Endometrial microvascular endothelial cells (primary cell): ENCODE measurements around the gene ZSWIM4. TPM values are rescaled to one million over a fixed set of nuclear protein-coding genes. Genes with fewer than 3 reads are reported as not detected.

Source experiments
- in situ Hi-C: cut with HindIII; loops from 2 replicates; pipeline ENCODE4 v1.10.0; 2017; ENCODE audit warnings: low sequenced_read_pairs, low pct_unique_long_range_greater_than_20kb; ENCODE audit errors: inconsistent ontology term
- total RNA-seq: library from RNA; depleted of rRNA; stranded (reverse); fragments of >200 nt; gene quantifications from one replicate; pipeline ENCODE4 v1.2.3, GENCODE V29; 2015; ENCODE audit errors: inconsistent ontology term

The ZSWIM4 gene
- total RNA-seq, 1 donor from 2014 or later, result 5.5 TPM

DNA sequence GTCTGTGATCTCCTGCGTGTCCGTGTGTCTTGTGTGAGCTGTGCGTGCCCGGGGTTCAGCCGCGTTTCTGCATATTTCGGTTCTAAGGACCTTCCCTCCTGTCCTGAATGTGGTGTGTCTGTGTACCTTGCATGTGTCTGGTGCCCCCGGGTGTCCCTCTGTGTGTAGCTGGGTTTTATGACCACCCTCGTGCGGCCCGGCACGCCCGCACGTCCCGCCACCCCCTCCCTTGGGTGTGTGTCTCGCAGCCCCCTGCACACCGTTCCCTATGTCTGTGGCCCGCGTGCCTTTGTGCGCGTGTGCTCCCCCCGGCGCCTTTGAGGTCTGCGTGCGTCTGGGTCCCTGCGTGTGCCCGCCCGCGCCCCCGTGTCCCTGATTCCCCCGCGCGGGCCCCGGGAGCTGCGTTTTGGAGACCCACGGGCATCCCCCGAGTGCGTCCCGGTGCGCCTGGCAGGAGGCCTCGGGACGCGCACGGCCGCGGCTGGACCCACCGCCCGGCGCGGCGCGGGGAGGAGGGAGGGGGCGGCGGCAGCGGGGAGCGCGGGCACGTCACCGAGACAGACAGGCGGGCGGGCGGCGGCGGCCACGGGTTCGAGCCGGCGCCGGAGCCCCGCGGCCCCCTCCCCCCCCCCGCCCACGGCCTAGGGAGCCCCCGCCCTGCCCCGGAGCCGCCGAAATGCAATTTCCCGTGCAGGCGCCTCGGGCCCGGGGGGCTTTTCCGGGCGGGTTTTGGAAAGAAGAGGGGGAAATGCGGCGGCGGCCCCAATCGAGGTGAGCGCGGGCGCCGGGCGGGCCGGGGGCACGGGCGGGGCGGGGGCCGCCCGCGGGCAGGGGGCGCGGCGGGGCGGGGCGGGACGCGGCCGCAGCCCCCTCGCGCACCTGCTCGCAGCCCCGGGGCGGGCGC is 69.7 kb downstream of the ZSWIM4 start:
- in situ Hi-C loops, result no loop called here

DNA sequence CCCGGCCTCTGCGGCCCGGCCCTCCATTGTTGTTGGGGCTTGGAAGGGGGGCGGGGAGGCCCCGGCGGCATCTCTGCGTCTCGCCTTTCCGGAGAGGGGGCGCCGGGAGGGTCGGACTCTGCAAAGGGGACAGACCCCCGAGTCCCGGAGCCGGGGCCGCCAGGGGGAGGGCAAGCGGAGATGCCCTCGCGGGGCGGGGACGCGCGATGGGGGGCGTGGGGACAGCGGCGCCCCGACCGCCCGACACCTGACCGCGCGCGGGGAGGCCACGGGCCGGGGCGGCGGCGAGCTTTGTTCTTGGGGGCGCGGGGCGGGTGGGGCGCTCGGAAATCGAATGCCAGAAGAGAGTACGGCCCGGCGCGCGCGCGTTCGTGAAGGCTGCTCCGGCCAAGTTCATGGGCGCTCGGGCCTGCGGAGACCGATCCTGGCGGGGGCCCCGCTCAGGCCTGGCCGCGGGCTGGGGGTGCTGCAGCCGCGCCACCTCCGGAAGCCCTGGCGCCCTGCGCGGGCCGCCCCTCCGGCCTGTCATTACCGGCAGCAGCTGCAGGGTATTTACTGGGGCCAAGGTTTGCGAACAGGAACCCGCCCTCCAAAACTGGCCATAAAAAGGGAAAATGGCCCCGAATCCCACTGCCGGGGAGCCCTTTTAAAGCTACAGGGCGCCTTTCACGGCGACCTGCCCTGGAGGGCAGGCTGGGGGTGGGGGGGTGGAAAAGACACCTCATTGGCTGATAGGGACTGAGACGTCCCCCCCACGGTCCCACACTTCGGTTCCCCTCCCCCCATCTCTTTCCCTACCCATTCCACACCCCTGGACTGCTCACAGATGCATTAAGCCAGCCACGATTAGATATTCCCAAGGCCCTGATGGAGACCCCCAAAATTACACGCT is 70.6 kb downstream of the ZSWIM4 start:
- in situ Hi-C loops, result no loop called here

DNA sequence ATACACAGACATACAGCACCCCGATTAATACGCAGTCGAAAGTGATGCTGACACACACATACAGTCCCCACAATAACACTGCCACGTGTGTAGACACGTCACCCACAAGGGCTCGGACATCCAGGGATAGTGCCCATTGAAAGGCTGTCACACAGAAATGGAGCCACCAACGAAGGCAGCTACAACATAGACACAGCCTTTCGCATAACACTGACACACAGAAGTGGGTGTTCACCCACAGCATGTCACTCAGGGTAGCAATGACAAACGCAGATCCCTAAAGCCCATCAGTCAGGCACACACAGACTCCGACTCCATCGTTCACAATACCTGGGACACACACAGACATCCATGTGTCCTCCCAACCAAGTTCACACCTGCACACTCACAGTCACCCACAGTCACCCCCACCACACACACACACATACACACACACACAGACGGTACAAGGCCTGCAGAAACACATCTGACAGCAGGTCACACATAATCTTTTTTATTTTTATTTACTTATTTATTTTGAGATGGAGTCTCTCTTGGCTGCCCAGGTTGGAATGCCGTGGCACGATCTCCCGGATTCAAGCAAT is 71.3 kb downstream of the ZSWIM4 start:
- in situ Hi-C loops, result no loop called here

DNA sequence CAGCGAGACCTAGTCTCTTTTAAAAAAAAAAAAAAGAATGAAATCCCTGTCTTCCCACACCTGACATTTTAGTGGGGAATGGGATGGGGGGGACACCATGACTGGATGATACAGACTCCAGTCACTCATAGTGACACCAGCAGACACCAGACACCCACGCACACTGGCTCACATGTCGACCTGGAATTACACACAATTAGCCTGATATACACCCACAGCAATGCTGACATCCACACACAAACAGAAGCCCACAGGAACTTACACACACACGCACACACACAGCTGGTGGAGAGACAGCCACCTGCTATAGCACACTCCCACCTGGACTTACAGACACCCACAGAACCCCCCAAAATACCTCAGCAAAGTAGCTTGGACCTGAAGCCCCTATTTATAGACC is 73.4 kb downstream of the ZSWIM4 start:
- in situ Hi-C loops, result no loop called here

DNA sequence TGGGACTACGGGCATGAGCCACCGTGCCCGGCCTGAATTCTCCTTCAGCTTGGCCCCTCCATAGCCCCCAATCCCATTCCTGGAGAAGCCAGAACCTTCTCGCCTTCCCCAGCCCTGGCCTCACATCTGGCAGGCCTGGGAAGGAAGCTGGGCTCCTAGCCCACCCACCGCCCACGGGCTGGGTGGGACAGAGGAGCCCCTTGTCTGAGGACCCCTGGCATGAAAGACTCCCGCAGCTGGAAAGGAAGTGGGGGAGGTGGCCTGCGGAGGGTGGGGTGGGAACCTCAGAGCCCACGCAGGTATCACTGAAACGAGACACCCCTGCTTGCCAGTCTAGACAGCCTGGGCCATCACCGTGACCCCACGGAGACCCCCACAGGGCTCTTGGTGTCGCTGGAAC is 74.0 kb downstream of the ZSWIM4 start:
- in situ Hi-C loops, result no loop called here

DNA sequence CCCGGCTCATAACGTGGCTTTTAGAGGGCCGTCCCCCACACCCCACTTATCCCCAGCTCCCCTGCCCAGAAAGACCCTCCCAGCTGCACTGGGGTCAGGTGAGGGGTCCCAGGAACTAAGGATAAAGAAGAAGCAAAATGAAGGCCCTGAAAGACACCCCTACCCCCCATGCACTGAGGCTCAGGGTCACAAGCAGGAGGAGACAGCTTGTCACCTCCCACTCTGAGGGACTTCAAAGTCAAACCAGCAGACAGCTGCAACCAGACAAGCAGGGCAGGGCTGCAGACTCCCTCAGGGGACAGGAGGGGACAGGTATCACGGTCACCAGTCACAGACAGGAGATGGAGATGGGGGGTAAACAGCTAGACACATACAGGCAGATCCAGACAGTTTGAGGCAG is 75.6 kb downstream of the ZSWIM4 start:
- in situ Hi-C loops, result no loop called here

DNA sequence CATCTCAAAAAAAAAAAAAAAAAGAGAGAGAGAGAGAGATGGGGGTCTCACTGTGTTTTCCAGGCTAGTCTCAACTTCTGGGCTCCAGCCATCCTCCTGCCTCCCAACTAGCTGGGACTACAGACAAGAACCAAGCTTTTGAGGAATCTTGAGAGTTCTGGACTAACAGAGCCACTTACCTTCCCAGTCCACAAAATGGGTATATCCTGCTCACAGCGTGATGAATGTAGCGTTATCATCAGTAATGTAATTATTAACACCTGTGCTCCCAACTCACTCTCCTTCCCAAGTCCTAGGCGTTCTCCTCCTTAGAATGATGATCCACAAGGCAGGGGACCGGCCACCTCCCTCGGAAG is 77.1 kb downstream of the ZSWIM4 start:
- in situ Hi-C loops, result no loop called here

DNA sequence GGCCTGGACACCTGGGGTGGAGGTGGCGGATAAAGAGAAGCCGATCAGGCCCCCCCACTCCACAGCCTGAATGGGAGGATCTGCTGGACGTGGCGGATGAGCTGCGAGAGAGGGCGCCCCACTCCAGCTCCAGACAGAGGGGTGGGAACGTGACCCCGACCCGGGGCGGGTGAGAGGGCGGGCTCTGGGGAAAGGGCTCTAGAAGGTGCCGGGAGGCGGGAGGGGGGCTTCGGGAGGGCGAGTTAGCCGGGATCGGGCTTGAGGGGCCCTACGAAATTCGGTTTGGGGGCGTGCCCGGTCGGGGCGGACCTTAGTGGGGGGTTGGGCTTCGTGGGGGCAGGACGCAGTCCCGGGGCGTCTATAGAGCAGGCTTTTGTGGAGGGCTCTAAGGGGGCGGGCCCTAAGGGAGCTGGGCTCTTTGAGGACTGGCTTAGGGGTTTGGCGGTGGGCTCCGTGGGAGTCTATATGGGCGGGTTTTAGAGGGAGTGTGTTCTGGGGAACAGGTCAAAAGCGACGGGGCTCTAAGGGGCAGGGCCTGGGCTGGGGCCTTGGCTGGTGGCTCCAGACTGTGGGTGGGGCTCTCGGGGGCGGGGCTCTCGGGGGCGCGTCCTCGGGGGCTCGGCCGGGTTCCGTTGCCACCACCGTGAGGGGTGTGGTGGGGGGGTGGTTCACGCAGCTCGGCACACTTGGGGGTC is 77.6 kb downstream of the ZSWIM4 start:
- in situ Hi-C loops, result no loop called here

DNA sequence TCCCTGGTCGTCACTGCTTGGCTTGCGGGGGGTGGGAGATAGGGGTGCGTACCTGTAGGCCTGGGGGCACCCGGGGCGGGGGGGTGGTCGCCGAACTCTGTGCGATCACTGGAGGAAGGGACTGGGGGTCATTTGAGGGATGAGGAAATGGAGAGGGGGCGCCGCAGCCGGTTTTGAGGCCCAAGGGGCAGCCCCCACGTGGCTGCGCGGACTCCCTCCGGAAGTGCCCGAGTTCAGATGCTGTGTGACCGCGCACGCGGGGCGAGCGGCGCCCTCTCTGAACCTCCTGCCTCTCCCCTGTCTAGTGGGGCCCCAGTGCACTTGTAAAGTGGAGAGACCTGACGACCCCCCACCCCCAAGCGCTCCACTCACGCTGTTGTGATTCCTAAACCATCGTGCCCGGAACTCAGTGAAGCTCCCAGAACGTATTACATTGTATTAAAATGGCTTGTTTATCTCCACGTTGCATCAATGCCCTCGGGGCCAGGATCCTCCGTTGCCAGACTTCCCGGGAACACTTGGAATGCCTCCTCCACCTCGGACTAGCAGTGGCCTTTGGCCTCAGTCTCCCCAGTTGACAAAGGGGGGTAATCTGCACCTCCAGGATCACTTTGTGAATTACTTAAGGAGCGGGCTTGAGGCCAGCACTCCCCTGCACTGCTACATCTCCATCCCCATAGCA is 78.7 kb downstream of the ZSWIM4 start:
- in situ Hi-C loops, result no loop called here

DNA sequence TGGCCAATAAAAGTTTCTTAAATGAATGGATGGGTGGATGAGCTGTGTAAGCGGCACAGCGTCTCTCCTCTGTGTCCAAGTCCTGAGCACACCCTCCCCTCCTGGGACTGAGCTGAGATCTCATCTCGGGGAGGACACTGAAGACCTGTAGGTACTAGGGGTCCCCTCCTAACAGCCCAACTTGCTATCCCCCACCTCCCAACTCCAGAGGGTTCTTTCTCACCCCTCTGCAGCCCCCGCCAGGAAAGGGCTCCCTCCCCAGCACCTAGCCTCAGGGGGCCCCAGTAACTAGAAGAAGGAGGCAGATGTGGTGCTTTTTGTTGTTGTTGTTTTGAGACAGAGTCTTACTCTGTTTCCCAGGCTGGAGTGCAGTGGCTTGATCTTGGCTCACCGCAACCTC is 80.6 kb downstream of the ZSWIM4 start:
- in situ Hi-C loops, result loop anchor here (25.0 kb wide), 1 partner anchor 211 kb away; the partner anchor contains the start of genes C19orf67 and SAMD1

DNA sequence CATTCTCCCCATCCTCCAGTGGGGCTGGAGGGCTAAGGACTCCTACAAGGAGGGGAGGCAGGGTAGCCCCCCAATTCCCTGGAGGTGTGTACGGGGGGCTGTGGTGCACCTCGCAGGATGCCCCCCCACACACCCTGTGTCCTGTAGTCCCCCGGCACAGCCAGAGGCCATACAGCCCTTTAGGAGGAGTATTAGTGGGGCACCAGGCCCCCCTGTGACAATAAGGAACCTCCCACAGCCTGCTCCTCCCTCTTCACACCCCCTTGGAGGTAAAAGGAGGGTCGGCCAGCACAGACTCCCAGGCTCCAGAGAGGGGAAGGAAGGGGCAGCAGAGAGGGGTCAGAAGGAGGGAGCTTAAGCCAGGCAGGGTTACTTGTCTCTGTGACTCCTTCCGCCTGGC is 81.6 kb downstream of the ZSWIM4 start, which contains the start of gene NANOS3:
TSS of gene NANOS3 (plus strand) at position 301 of the 400 bp plus-strand sequence. CDS start 115 bp downstream, outside the sequence.
- in situ Hi-C loops, result loop anchor here (25.0 kb wide), 1 partner anchor 210 kb away; the partner anchor contains the start of genes C19orf67 and SAMD1

DNA sequence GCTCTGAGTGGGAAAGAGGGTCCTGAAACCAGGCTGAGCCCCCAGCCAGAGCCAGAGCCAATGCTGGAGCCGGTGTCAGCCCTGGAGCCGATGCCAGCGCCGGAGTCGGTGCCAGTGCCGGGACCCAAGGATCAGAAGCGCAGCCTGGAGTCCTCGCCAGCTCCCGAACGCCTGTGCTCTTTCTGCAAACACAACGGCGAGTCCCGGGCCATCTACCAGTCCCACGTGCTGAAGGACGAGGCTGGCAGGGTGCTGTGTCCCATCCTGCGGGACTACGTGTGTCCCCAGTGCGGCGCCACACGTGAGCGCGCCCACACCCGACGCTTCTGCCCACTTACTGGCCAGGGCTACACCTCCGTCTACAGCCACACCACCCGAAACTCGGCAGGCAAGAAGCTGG is 82.1 kb downstream of the ZSWIM4 start:
- in situ Hi-C loops, result loop anchor here (25.0 kb wide), 1 partner anchor 210 kb away; the partner anchor contains the start of genes C19orf67 and SAMD1

DNA sequence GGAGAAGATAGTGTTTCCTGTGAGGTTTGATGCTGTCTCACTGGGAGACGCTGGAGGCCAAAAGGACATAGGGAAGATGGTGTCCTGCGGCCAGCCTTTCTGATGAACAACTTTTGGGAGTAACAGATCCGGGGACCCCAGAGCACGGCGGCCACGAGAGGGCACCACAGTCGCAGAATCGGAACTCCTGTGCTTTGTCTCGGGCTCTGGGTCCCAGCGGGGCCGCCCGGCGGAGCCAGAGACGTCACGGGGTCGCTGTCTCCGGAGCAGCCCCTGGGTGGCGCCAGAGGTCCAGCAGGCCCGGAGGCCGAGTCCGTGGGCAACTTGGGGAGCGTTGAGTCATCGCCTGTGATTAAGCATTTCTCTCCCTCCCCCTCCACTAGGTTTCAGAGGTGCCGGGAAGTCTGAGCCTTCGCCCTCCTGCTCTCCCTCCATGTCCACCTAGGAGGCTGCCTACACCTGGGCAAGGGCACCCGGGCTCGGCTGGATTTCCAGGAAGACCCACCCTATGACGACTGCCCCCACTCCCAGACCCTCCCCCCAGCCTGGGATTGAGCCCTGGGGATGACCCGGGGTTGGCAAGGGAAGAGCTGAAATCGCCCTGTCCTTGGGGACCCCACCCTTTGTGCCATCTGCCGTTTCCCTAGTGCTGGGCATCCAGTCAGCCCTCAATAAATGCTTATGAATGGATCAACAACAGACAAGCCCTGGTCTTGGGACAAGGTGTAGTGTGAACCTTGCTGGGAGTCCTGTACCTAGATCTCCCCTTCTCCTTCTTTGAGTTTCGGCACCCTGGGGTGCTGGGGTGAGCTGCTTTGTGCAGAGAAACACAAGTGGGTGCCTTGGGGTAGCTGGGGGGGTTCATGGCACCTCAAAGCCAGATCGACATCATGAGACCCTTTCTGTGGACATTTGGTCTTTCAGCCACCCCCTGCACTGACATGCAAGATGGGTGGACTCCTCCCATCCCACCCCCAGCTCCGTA is 85.1 kb downstream of the ZSWIM4 start:
- in situ Hi-C loops, result loop anchor here (25.0 kb wide), 1 partner anchor 207 kb away; the partner anchor contains the start of genes C19orf67 and SAMD1

DNA sequence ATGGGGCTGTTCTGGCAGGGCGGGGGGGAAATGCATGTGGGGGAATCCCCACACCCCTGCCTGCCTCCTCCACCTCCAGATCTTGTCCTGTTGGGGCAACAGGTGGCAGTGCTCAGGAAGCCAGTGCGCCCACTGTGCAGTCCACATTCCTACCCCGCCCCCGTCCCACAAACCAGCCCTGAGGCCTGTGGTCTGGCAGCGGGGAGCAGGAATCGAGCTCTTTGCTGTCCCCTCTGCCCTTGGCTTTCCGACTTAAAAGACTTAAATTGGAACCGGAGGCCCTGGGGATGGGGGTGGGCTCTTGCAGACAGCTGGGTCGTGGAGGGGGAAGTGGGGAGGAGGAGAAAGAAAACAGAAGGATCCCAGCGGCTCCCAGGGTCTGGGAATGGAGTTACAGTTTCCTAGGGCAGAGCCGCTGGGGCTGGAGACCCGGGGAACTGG is 86.0 kb downstream of the ZSWIM4 start:
- in situ Hi-C loops, result loop anchor here (25.0 kb wide), 1 partner anchor 206 kb away; the partner anchor contains the start of genes C19orf67 and SAMD1
